Right cardiac atrium (tissue), 5 donors: ENCODE data around the gene CMSS1. TPM values are rescaled to one million over a fixed set of nuclear protein-coding genes. Genes with fewer than 3 reads are reported as not detected.

ENCODE experiments used
- ATAC-seq, 2 donors: fragments of 200-7000 bp; cut with Tn5 transposase; one replicate each; pipeline versions ENCODE4 v1.8.0 to v1.9.1; 2020; ENCODE audit warnings: moderate library complexity in 2 of 2, mild to moderate bottlenecking in 1 of 2
- DNase-seq, 3 donors: peaks; one replicate each; pipeline ENCODE4 v3.0.0-alpha.2; 2020
- H3K27ac ChIP-seq: one replicate; pipeline ENCODE4 v1.5.1; 2013; ENCODE audit warnings: mild to moderate bottlenecking, low read length, control low read depth, moderate library complexity
- H3K27me3 ChIP-seq: one replicate; pipeline ENCODE4 v1.6.1; 2013; ENCODE audit not compliant: control insufficient read depth, insufficient read depth
- H3K4me1 ChIP-seq: one replicate; pipeline ENCODE4 v1.6.1; 2013; ENCODE audit warnings: low read length; ENCODE audit not compliant: control insufficient read depth, insufficient read depth
- H3K4me3 ChIP-seq: one replicate; pipeline ENCODE4 v1.5.1; 2013; ENCODE audit warnings: low read length, control low read depth
- H3K9me3 ChIP-seq: one replicate; pipeline ENCODE4 v1.6.1; 2013; ENCODE audit warnings: low read length; ENCODE audit not compliant: control insufficient read depth
- WGBS: extraction: QIAGEN DNeasy Blood & Tissue Kit; methylation state at CpG from one replicate; pipeline ENCODE4 v1.1.7; 2013; 5-methylcytosine and 5-hydroxymethylcytosine counted together
- intact Hi-C, 4 donors: fragments of 100-400 bp; cut with DNase I; formaldehyde crosslinking; loops; one replicate each; pipeline versions ENCODE4 v1.11.0 to v1.14.0; 2022 to 2023
- polyA plus RNA-seq: library from polyadenylated mRNA; stranded (reverse); fragments of 200-250 nt; gene quantifications from one replicate; pipeline ENCODE4 v1.2.3, GENCODE V29; 2013
- total RNA-seq, 4 donors: library from RNA; stranded (reverse); fragmentation: NEBNext Ultra II Directional; extraction: Animal tissue kit (Norgen Biotek cat#: 25700); gene quantifications; one replicate each; pipeline ENCODE4 v1.2.1, GENCODE V29; 2021
- donor health status: healthy with polysubstance abuse.
- donor health status: DM: no; HTN: yes; CAD: no.
- donor health status: DM: no; HTN: no; CAD: no.
- donor health status: DM: no; HTN: yes; CAD: no; lungs with severe emphysema.
- donor health status: DM: yes; HTN: yes; CAD: no.

The CMSS1 gene
- total and polyA plus RNA-seq, 5 donors, result 18.9 to 33.8 (median 26.6) TPM

- Histone ChIP-seq H3K9me3 (no peaks in the 10 kb centered on the region), H3K27ac (peak overlapping the region; percentile 88), H3K27me3 (no peaks in the 10 kb centered on the region), H3K4me3 (peak overlapping the region; percentile 47), H3K4me1 (peaks cover 2% of the 10 kb centered on the region)
- ATAC-seq (no peak), DNase-seq (no peak)
- intact Hi-C loops, result no loop called here
- WGBS, result 74% methylated on average over 7 of the region's 7 CpGs
Observed at GRCh38 chr3:100113723-100114412, 296.2 kb downstream of the CMSS1 start.

DNA sequence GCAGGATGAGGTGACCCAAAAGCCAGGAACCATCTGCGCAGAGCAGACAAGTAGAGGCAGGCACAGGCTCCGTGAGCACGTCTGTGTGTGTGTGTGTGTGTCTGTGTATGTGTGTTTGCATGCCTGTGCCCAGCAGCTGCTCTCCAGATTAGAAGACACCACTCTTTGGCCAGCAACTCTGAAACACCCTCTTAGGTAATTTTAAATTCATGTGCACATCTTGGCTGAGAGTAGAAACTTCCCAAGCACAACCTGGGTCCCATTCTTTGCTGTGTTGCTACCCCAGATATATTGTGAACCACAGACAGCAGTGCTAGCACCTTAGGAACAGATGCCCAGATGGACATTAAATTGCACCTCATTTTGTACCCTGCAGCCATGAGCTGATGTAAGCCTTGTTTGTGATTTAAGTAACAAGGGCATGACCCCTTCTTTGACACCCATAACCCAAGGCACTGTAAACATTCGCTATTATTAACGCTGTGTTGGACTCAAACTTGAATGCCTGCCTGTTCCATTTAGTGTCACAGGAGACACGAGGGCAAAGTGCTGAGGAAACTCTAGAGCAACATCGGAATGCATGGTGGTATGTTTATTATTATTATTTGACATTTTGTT lies 296.9 kb downstream of the CMSS1 start, which contains the start of gene FILIP1L:
TSS of gene FILIP1L (minus strand) at position 89 of the 618 bp plus-strand sequence.
- Histone ChIP-seq H3K27me3 (no peaks in the 10 kb centered on the region), H3K4me3 (peak within 1 kb of the TSS; percentile 47), H3K27ac (peak within 1 kb of the TSS; percentile 88), H3K9me3 (no peaks in the 10 kb centered on the region), H3K4me1 (peaks cover 2% of the 10 kb centered on the region)
- DNase-seq, result peak; percentile 25 to 82 (median 78)
- peak; percentile 81 to 85 for ATAC-seq
- WGBS, result 70% methylated on average over 7 of the region's 7 CpGs
- intact Hi-C loops, result no loop called here

- peaks cover 2% of the 10 kb centered on the region for H3K4me1 ChIP-seq
- H3K27me3 ChIP-seq, result no peaks in the 10 kb centered on the region
- no peak overlapping the region for H3K4me3 ChIP-seq
- no peak overlapping the region for H3K27ac ChIP-seq
- intact Hi-C loops, result no loop called here
- ATAC-seq (no peak), DNase-seq (no peak)
- WGBS, result 81% methylated on average over 4 of the region's 4 CpGs
- H3K9me3 ChIP-seq, result no peaks in the 10 kb centered on the region
Observed at GRCh38 chr3:100117093-100117492, 299.4 kb downstream of the CMSS1 start.

DNA sequence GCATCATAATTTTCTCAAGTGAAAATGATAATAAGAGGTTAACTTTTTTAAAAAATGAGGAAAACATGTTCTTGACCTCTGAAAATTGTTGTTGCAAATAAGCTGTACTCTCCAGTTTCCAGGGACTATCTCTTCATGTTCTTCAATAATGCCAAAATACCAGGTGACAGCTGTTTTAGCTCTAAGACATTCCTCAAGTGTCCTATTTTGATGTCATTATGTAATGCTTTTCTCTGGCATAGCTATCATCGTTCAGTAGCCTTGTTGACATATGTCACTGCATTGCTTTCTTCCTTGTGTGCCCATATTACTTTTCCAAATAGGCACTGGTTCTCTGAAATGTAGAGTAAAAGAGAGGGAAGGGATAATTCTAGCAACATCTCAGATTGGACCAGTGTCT lies 302.4 kb downstream of the CMSS1 start:
- ATAC-seq (no peak), DNase-seq (no peak)
- H3K9me3 ChIP-seq, result no peaks in the 10 kb centered on the region
- H3K27me3 ChIP-seq, result no peaks in the 10 kb centered on the region
- H3K27ac ChIP-seq, result no peak overlapping the region
- 12% methylated on average over 1 of the region's 1 CpG for WGBS
- intact Hi-C loops, result no loop called here
- H3K4me1 ChIP-seq, result peaks cover 4% of the 10 kb centered on the region
- no peak overlapping the region for H3K4me3 ChIP-seq

DNA sequence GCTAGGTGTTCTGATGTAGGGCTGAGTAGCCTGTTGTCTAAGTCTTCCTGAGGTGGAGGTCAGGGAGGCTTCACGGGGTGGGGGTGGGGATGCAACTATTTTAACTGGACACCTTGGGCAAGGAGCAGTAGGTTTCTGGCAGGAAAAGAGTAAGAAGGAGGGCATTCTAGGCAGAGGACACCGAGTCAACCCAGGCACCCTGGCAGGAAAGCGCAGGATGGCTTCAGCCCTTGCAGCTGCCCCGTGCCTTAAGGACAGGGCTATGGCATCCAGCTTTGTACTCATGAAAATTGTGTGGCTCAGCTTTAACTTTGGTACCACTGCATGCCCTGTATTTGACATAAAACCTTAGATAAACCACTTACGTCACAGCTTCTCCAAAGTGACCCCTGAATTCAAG lies 303.0 kb downstream of the CMSS1 start:
- no peak for DNase-seq
- Histone ChIP-seq H3K4me3 (no peak overlapping the region), H3K9me3 (no peaks in the 10 kb centered on the region), H3K27me3 (no peaks in the 10 kb centered on the region), H3K4me1 (peaks cover 4% of the 10 kb centered on the region), H3K27ac (no peak overlapping the region)
- 99% methylated on average over 5 of the region's 5 CpGs for WGBS
- ATAC-seq, result no peak
- intact Hi-C loops, result no loop called here

DNA sequence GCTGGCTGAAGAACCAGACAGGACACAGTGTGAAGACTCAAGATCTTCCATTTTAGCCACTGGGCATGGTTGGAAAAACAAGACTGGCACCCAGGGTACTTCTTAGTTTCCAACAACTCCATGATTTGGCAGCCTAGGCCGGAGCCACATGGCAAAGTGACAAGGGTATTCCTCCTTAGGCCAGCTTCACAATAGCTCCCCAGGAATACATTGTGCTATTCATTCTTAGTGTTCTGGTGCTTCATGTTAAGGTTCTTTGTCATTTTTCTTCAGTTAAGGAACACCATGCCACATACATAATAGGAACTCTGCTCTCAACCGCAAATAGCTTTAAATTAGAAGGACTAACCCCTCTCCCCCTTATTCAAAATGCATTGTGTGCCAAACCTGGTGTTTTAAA lies 304.7 kb downstream of the CMSS1 start:
- H3K27me3 ChIP-seq, result no peaks in the 10 kb centered on the region
- no peaks in the 10 kb centered on the region for H3K9me3 ChIP-seq
- no peak for ATAC-seq
- H3K4me3 ChIP-seq, result no peak overlapping the region
- H3K4me1 ChIP-seq, result peaks cover 4% of the 10 kb centered on the region
- 85% methylated on average over 2 of the region's 2 CpGs for WGBS
- intact Hi-C loops, result no loop called here
- no peak overlapping the region for H3K27ac ChIP-seq
- DNase-seq, result no peak

DNA sequence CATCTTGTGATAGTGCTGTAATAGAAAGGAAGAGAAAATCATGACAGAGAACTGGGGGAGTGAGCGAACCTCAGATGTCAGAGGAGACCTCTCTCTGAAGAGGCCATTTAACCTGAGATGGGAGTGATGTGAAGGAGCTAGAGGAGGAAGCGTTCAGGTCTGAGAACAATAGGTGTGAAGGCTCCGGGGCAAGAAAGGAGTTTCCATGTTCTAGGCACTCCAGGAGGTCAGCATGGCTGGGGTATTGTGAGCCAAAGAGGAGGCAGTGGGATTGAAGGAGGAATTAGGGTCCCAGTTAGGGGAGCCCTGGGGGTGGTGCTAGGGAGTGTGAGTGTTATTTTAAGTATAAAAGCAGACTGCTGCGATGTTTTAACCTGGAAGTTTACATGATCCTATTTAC lies 305.4 kb downstream of the CMSS1 start:
- Histone ChIP-seq H3K9me3 (no peaks in the 10 kb centered on the region), H3K4me1 (peaks cover 4% of the 10 kb centered on the region), H3K4me3 (no peak overlapping the region), H3K27me3 (no peaks in the 10 kb centered on the region), H3K27ac (no peak overlapping the region)
- 94% methylated on average over 4 of the region's 4 CpGs for WGBS
- intact Hi-C loops, result no loop called here
- DNase-seq, result no peak
- ATAC-seq, result no peak

GRCh38 chr3:100124201-100124761 lies 306.6 kb downstream of the CMSS1 start:
- Histone ChIP-seq H3K9me3 (no peaks in the 10 kb centered on the region), H3K4me3 (no peak overlapping the region), H3K27ac (peak overlapping the region; percentile 9), H3K4me1 (peaks cover 4% of the 10 kb centered on the region), H3K27me3 (no peaks in the 10 kb centered on the region)
- ATAC-seq (peak; percentile 59 to 64), DNase-seq (peak; percentile 16 to 52 (median 40))
- WGBS, result 60% methylated on average over 5 of the region's 5 CpGs
- intact Hi-C loops, result no loop called here

DNA sequence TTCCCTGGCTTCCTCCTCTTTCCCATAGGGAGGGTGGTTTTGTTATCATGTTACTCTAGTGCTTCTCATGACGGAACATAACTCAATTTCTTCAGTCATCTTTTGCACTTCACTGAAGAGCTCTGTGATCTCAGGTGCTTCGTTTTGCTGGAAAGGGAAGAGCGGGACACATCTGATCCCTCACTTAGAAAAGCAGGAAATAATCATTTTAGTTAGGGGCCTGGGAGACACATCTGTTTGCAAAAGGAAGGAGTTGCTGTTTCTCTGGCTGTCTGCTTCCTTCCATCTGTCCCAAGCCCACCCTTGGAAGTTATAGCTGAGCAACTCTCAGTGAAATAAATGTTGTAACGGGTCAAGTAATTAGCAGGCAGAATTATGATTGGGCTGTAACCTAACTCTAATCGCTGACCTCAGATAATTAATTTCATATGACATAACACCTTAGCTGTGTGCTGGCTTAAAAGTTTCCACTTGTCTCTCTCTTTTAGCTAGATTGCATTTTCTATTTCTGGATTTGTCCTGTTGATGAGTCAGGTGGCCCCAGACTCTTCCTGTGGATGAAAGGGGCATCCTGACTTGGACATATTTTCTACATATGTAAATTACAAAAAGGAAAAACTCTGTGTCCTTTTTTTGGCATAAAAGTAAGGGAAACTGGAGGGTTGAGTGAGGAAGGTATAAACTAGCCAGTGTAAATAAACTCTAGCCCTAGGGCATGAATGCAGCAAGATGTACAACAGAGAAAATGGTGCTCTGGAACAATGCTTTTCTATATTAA lies 307.7 kb downstream of the CMSS1 start:
- WGBS, result 55% methylated on average over 5 of the region's 5 CpGs
- no peaks in the 10 kb centered on the region for H3K27me3 ChIP-seq
- H3K4me1 ChIP-seq, result peaks cover 4% of the 10 kb centered on the region
- H3K9me3 ChIP-seq, result no peaks in the 10 kb centered on the region
- peak; percentile 55 to 57 for ATAC-seq
- DNase-seq, result no peak
- intact Hi-C loops, result no loop called here
- peak overlapping the region; percentile 51 for H3K27ac ChIP-seq
- H3K4me3 ChIP-seq, result no peak overlapping the region

- peaks cover 4% of the 10 kb centered on the region for H3K4me1 ChIP-seq
- no peaks in the 10 kb centered on the region for H3K27me3 ChIP-seq
- DNase-seq (no peak), ATAC-seq (no peak)
- H3K27ac ChIP-seq, result no peak overlapping the region
- H3K9me3 ChIP-seq, result no peaks in the 10 kb centered on the region
- 38% methylated on average over 2 of the region's 2 CpGs for WGBS
- no peak overlapping the region for H3K4me3 ChIP-seq
- intact Hi-C loops, result no loop called here
Observed at GRCh38 chr3:100127792-100128191, 310.1 kb downstream of the CMSS1 start.

- 67% methylated on average over 5 of the region's 5 CpGs for WGBS
- peaks cover 3% of the 10 kb centered on the region for H3K4me1 ChIP-seq
- DNase-seq (no peak), ATAC-seq (no peak)
- no peak overlapping the region for H3K27ac ChIP-seq
- H3K27me3 ChIP-seq, result no peaks in the 10 kb centered on the region
- no peak overlapping the region for H3K4me3 ChIP-seq
- H3K9me3 ChIP-seq, result no peaks in the 10 kb centered on the region
- intact Hi-C loops, result no loop called here
Observed at GRCh38 chr3:100128565-100128964, 310.9 kb downstream of the CMSS1 start.
